OCI-LY1 (cell line): ENCODE results near the gene CEP290.

Source experiments
- H2AFZ ChIP-seq: fragments of 200-600 bp; sonication (generic), shearing (Covaris generic); 2 replicates; pipeline ENCODE4 v1.6.0; 2014; ENCODE audit warnings: antibody characterized with exemption, mild to moderate bottlenecking, low read length
- H3F3A ChIP-seq: fragments of 200-600 bp; sonication (generic), shearing (Covaris generic); 2 replicates; pipeline ENCODE4 v1.6.0; 2014; ENCODE audit warnings: mild to moderate bottlenecking, antibody characterized with exemption, low read length, moderate library complexity; ENCODE audit not compliant: insufficient read depth
- H3K27ac ChIP-seq: fragments of 200-600 bp; sonication (generic); 2 replicates; pipeline ENCODE4 v1.5.1; 2014; ENCODE audit warnings: low read length, mixed run types, mild to moderate bottlenecking, low read depth; ENCODE audit not compliant: poor library complexity, severe bottlenecking
- H3K27me3 ChIP-seq: fragments of 200-600 bp; sonication (generic); 2 replicates; pipeline ENCODE4 v1.6.0; 2014; ENCODE audit warnings: antibody characterized with exemption, mild to moderate bottlenecking, low read length, moderate library complexity; ENCODE audit not compliant: insufficient read depth
- H3K36me3 ChIP-seq: fragments of 200-600 bp; sonication (generic); 2 replicates; pipeline ENCODE4 v1.6.1; 2014; ENCODE audit warnings: mild to moderate bottlenecking, antibody characterized with exemption, low read length, moderate library complexity, mixed read lengths; ENCODE audit not compliant: insufficient read depth
- H3K4me1 ChIP-seq: fragments of 200-600 bp; sonication (generic); 2 replicates; pipeline ENCODE4 v1.5.1; 2014; ENCODE audit warnings: mild to moderate bottlenecking, low read length, moderate library complexity; ENCODE audit not compliant: insufficient read depth, severe bottlenecking
- H3K4me2 ChIP-seq: fragments of 200-600 bp; sonication (generic), shearing (Covaris generic); 2 replicates; pipeline ENCODE4 v1.6.1; 2014; ENCODE audit warnings: low read length
- H3K4me3 ChIP-seq: fragments of 200-600 bp; sonication (generic); 2 replicates; pipeline ENCODE4 v1.5.1; 2014; ENCODE audit warnings: low read length, low read depth, mild to moderate bottlenecking, mixed read lengths; ENCODE audit not compliant: poor library complexity, severe bottlenecking
- H3K79me2 ChIP-seq: fragments of 200-600 bp; shearing (Covaris generic); 2 replicates; pipeline ENCODE4 v1.6.1; 2016; ENCODE audit warnings: mixed run types, low read length, mixed read lengths; ENCODE audit not compliant: insufficient read depth
- H3K9ac ChIP-seq: fragments of 200-600 bp; sonication (generic), shearing (Covaris generic); 2 replicates; pipeline ENCODE4 v1.6.1; 2014; ENCODE audit warnings: mild to moderate bottlenecking, low read length, mixed read lengths
- H3K9me2 ChIP-seq: fragments of 200-600 bp; sonication (generic), shearing (Covaris generic); 2 replicates; pipeline ENCODE4 v1.6.1; 2014; ENCODE audit warnings: low read depth, mild to moderate bottlenecking, low read length, mixed read lengths
- H3K9me3 ChIP-seq: fragments of 200-600 bp; shearing (Covaris generic); 2 replicates; pipeline ENCODE4 v1.6.1; 2014; ENCODE audit warnings: low read length, mixed read lengths
- H4K20me1 ChIP-seq: fragments of 200-600 bp; sonication (generic), shearing (Covaris generic); 2 replicates; pipeline ENCODE4 v1.6.0; 2016; ENCODE audit warnings: mild to moderate bottlenecking, low read length; ENCODE audit not compliant: insufficient read depth
- CTCF ChIP-seq: fragments of 200-600 bp; sonication (generic), shearing (Covaris generic); IDR thresholded peaks from 2 replicates; pipeline ENCODE4 v1.5.1; 2017; ENCODE audit warnings: mild to moderate bottlenecking, antibody characterized with exemption, low read length, moderate library complexity, mixed read lengths
- EZH2 ChIP-seq: fragments of 200-600 bp; sonication (generic), shearing (Covaris generic); IDR thresholded peaks from 2 replicates; pipeline ENCODE4 v1.8.0; 2017; ENCODE audit warnings: borderline replicate concordance, mixed run types, mild to moderate bottlenecking, antibody characterized with exemption, low read length, moderate library complexity, mixed read lengths

Gene CEP290

GRCh38 chr12:88185988-88186387, 44.1 kb upstream of the CEP290 start:
- TF ChIP-seq CTCF (no peak), EZH2 (no peak)
- H3K4me2 ChIP-seq = no peak overlapping the region
- H3K9ac ChIP-seq = no peak overlapping the region
- no peaks in the 10 kb centered on the region for H4K20me1 ChIP-seq
- H3K9me2 ChIP-seq = no peaks in the 10 kb centered on the region
- peaks cover 15% of the 10 kb centered on the region; the same call in 1 of the 2 replicates for H3K36me3 ChIP-seq
- H3K27me3 ChIP-seq = no peaks in the 10 kb centered on the region
- no peak overlapping the region for H3K27ac ChIP-seq
- no peaks in the 10 kb centered on the region for H3K79me2 ChIP-seq
- H3K4me1 ChIP-seq = no peaks in the 10 kb centered on the region
- H3K9me3 ChIP-seq = 0 out of 2 replicates have a peak, but pooled peaks cover 3% of the 10 kb centered on the region
- no peak overlapping the region for H2AFZ ChIP-seq
- no peak overlapping the region for H3K4me3 ChIP-seq
- H3F3A ChIP-seq = no peaks in the 10 kb centered on the region

- no peak overlapping the region for H3K27ac ChIP-seq
Observed at GRCh38 chr12:88185279-88185678, 43.4 kb upstream of the CEP290 start.

GRCh38 chr12:88184196-88184595, 42.3 kb upstream of the CEP290 start:
- Histone ChIP-seq H2AFZ (no peak overlapping the region), H3K9ac (no peak overlapping the region), H3K4me1 (no peaks in the 10 kb centered on the region), H4K20me1 (no peaks in the 10 kb centered on the region), H3K36me3 (peaks cover 24% of the 10 kb centered on the region), H3K27me3 (no peaks in the 10 kb centered on the region), H3K4me2 (no peak overlapping the region), H3K79me2 (no peaks in the 10 kb centered on the region), H3K4me3 (no peak overlapping the region), H3F3A (no peaks in the 10 kb centered on the region), H3K27ac (no peak overlapping the region), H3K9me2 (no peaks in the 10 kb centered on the region), H3K9me3 (0 out of 2 replicates have a peak, but pooled peaks cover 3% of the 10 kb centered on the region)
- no peak for TF ChIP-seq CTCF
- TF ChIP-seq EZH2 = no peak

More at GRCh38 chr12:88185279-88185678, 43.4 kb upstream of the CEP290 start:
- Histone ChIP-seq H4K20me1 (no peaks in the 10 kb centered on the region), H3K36me3 (peaks cover 20% of the 10 kb centered on the region), H3K4me2 (no peak overlapping the region), H3K9me3 (0 out of 2 replicates have a peak, but pooled peaks cover 3% of the 10 kb centered on the region), H3F3A (no peaks in the 10 kb centered on the region), H3K79me2 (no peaks in the 10 kb centered on the region), H3K9ac (no peak overlapping the region), H3K4me1 (no peaks in the 10 kb centered on the region), H3K9me2 (no peaks in the 10 kb centered on the region), H3K27me3 (no peaks in the 10 kb centered on the region), H3K4me3 (no peak overlapping the region), H2AFZ (no peak overlapping the region)
- no peak for TF ChIP-seq CTCF
- no peak for TF ChIP-seq EZH2
